Type B pancreatic cell (in vitro differentiated cells): ENCODE measurements around the gene CNOT10. TPM values are rescaled to one million over a fixed set of nuclear protein-coding genes. Genes with fewer than 3 reads are reported as not detected.
A peak's percentile ranks its signal among the peaks of the same experiment; 100 is the strongest.

ENCODE experiments used
- DNase-seq: peaks from one replicate; pipeline ENCODE4 v3.0.0; 2021; ENCODE audit warnings: mixed read lengths; ENCODE audit not compliant: unreplicated experiment; ENCODE audit errors: extremely low spot score
- H3K27ac Mint-ChIP-seq: 2 replicates; pipeline ENCODE4 v1.8.0; 2021; ENCODE audit warnings: mild to moderate bottlenecking, mixed read lengths
- H3K27me3 Mint-ChIP-seq: 2 replicates; pipeline ENCODE4 v1.8.0; 2021; ENCODE audit warnings: mixed read lengths
- H3K36me3 Mint-ChIP-seq: 2 replicates; pipeline ENCODE4 v1.8.0; 2021; ENCODE audit warnings: mixed read lengths
- H3K4me1 Mint-ChIP-seq: one replicate; pipeline ENCODE4 v1.8.0; 2021; ENCODE audit warnings: mixed read lengths; ENCODE audit not compliant: unreplicated experiment
- H3K4me3 Mint-ChIP-seq: 2 replicates; pipeline ENCODE4 v1.8.0; 2021; ENCODE audit warnings: mild to moderate bottlenecking, mixed read lengths
- H3K9me3 Mint-ChIP-seq: 2 replicates; pipeline ENCODE4 v1.8.0; 2021; ENCODE audit warnings: mixed read lengths
- total RNA-seq: library from RNA; stranded (reverse); gene quantifications from 2 replicates; pipeline ENCODE4 v1.2.1, GENCODE V29; 2021; ENCODE audit warnings: low replicate concordance
- TF ChIP-seq, protein P1 (sequence below): fragments of 200-600 bp; sonication (generic); conservative IDR thresholded peaks from 2 replicates; pipeline ENCODE4 v1.5.0; 2021; ENCODE audit warnings: antibody characterized with exemption, mild to moderate bottlenecking

The CNOT10 gene
- total RNA-seq, 1 donor from 2014 or later: 42.8 TPM

DNA sequence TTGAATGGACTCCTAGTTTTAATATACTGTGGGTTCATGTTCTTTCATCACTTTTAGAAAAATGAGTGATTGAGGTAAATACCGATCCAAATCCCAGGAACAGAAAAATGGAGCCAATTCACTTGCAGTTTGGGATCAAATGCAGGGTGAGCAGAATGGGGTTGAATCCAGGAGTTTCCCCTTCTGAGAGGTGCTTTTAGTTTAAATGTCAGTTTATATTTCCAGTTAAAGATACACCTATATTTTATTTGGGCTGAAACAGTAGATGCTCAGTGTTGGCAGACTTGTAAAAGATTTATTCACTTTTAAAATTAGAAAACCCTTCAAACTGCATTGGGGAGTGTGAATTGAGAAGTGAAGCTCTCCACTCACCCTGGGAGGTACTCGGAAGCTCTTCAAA is 135.4 kb downstream of the CNOT10 start:
- TF ChIP-seq, protein P1, sequence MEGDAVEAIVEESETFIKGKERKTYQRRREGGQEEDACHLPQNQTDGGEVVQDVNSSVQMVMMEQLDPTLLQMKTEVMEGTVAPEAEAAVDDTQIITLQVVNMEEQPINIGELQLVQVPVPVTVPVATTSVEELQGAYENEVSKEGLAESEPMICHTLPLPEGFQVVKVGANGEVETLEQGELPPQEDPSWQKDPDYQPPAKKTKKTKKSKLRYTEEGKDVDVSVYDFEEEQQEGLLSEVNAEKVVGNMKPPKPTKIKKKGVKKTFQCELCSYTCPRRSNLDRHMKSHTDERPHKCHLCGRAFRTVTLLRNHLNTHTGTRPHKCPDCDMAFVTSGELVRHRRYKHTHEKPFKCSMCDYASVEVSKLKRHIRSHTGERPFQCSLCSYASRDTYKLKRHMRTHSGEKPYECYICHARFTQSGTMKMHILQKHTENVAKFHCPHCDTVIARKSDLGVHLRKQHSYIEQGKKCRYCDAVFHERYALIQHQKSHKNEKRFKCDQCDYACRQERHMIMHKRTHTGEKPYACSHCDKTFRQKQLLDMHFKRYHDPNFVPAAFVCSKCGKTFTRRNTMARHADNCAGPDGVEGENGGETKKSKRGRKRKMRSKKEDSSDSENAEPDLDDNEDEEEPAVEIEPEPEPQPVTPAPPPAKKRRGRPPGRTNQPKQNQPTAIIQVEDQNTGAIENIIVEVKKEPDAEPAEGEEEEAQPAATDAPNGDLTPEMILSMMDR: no peak
- Mint-ChIP-seq H3K27me3 (peaks cover 32% of the 10 kb centered on the region), H3K4me1 (peaks cover 35% of the 10 kb centered on the region), H3K9me3 (no peaks in the 10 kb centered on the region), H3K36me3 (peaks cover 17% of the 10 kb centered on the region), H3K27ac (peak overlapping the region; percentile 89), H3K4me3 (peak overlapping the region; percentile 95)
- DNase-seq: no peak

DNA sequence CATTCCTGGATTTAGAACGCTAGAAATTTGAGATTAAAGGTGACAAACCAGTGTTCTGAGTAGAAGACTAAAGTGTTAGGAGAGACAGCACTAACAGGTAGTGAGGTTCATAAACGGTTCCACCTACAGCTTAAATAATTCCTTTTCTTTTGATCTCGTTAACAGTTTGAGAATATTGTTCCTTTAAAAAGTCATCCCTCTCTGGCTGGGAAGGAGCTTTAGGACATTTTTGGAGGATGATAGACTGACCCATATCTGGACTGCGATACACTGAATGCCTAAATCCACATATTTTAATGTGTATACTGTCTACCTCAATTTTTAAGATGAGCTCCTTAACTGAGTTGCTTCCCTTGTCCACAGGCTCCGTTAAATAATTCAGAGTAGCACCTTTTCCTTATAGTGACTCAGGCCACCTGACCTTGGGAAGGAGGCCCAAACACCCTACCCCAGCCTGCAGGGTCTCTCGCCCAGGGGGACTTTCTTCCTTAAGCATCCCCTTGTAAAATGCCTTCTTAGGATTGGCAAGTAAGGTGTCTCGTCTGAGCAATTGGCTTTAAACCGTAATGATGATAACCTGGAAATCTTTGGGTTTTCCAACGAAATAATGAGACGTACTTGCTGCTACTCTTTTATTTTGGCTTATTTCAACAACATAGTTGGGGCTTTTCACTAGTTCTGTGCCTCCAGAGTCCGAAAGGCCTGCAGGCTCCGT is 136.1 kb downstream of the CNOT10 start:
- Mint-ChIP-seq H3K27ac (peak overlapping the region; percentile 73), H3K27me3 (peaks cover 29% of the 10 kb centered on the region), H3K9me3 (no peaks in the 10 kb centered on the region), H3K36me3 (peaks cover 17% of the 10 kb centered on the region), H3K4me3 (peak overlapping the region; percentile 95), H3K4me1 (peaks cover 38% of the 10 kb centered on the region)
- TF ChIP-seq, protein P1: no peak
- DNase-seq: no peak

DNA sequence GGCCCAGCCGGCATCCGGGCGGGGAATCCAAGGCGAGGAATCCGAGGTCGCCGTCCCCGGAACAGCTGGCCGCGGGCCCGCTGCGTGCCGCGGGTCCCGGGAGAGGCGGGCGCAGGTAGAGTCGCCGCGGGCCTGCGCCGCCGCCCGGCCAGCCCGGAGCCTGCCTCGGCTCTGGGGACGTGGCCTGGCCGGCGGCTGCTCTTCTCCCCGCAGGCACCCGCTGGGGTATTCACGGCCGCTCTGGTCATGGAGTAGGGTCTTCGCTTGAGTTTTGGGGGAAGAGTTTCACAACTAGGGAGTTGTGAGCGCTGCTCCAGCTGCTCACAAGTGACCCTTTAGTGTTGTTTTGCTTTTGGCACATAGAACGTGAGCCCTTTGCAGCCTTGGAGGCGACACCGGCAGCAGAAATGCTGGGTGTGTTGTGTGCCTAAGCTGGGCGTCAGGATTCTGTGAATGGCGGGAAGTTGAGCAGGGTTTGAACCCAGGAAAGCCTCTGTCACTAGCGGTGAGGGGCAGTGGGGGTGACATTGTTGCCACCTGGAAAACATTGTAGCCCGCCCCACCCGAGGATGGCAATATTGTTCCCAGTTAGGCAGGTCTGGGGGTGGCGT is 136.8 kb downstream of the CNOT10 start:
- Mint-ChIP-seq H3K27ac (peak overlapping the region; percentile 73), H3K4me3 (peak overlapping the region; percentile 95), H3K4me1 (peaks cover 38% of the 10 kb centered on the region), H3K9me3 (no peaks in the 10 kb centered on the region), H3K36me3 (peaks cover 17% of the 10 kb centered on the region), H3K27me3 (peaks cover 29% of the 10 kb centered on the region)
- no peak for DNase-seq
- TF ChIP-seq, protein P1: peak; percentile 23

DNA sequence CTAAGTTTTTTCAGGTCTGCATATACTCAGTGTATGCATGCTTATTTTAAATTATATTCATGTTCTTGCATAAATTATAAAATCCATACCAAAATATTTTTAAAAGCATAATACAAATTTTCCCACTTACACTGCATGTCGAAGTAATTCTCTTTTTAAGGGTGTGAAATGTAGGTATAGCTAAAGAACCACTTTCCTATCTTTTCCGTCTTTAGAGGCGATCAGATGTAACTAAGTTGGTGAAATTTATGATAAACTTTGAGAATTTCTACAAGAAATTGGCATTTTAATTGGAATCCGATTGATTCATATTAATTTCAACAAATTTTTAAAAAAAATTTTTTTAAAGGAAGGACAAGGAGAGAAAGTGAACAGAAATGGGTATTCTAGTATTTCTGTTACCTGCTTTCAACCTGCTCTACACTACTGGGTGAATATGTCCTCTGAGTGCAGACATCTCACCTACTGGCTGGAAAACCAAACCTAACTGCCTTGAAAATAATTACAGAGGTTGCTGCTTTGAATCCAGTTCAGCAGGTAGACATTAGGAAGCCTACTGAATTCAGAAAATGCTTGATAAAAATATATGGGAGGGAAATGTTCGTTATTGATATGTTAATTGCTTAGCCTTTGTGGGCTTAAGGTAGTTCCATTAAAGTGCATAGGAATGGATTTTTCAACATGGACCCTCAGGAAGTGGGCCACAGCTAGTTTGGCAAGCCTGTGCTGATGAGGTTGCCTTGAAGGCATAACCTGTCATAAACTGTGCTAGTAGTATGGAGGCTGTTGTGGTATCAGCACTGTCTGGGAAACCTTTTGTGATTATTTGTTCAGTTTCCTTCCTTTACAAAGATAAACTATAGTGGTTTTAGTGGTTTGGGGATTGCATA is 137.9 kb downstream of the CNOT10 start:
- DNase-seq: no peak
- H3K27me3 Mint-ChIP-seq: peaks cover 27% of the 10 kb centered on the region
- H3K27ac Mint-ChIP-seq: peak overlapping the region; percentile 73
- peaks cover 21% of the 10 kb centered on the region for H3K36me3 Mint-ChIP-seq
- TF ChIP-seq, protein P1: no peak
- H3K9me3 Mint-ChIP-seq: no peaks in the 10 kb centered on the region
- H3K4me3 Mint-ChIP-seq: peak overlapping the region; percentile 91
- peaks cover 49% of the 10 kb centered on the region for H3K4me1 Mint-ChIP-seq

Other genes with a start within 250 kb of the CNOT10 start
- gene CMTM6, start 182.3 kb upstream of the CNOT10 start, total RNA-seq: 37.5 and 51.2 TPM in 2 replicates
- gene DYNC1LI1, start 114.3 kb upstream of the CNOT10 start, total RNA-seq: 23.8 and 35.9 TPM in 2 replicates
- 11.2 and 26.5 TPM in 2 replicates for gene TRIM71, start 132.8 kb downstream of the CNOT10 start, total RNA-seq